ENCODE data around the gene GIPC1. TPM values are rescaled to one million over a fixed set of nuclear protein-coding genes. Genes with fewer than 3 reads are reported as not detected.

The GIPC1 gene
- total RNA-seq, 2 experiments from 2014 or later, result 17.3 to 19.6 TPM

DNA sequence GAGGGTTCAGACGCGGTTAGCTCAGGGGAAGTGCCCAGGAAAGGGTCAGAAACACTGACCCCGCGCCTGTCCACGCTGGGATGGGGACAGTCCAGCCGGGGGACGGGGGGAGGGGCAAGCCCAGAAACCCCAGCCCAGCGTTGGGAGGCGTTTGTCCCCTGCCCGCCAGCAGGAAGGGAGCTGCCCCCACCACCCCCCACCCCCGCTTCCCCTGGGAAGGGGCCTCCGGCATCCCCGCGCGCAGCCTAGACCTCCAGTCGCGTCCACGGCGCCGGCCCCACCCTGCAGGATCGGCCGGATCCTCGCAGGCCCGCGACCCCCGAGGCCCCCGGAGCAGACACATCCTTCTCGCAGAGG is 277 bp downstream of the GIPC1 start:
- peak overlapping the region; percentile 79 for H3K4me3 Mint-ChIP-seq
- intact Hi-C loops (cut with micrococcal nuclease), result no loop called here
- TF ChIP-seq, protein P1, sequence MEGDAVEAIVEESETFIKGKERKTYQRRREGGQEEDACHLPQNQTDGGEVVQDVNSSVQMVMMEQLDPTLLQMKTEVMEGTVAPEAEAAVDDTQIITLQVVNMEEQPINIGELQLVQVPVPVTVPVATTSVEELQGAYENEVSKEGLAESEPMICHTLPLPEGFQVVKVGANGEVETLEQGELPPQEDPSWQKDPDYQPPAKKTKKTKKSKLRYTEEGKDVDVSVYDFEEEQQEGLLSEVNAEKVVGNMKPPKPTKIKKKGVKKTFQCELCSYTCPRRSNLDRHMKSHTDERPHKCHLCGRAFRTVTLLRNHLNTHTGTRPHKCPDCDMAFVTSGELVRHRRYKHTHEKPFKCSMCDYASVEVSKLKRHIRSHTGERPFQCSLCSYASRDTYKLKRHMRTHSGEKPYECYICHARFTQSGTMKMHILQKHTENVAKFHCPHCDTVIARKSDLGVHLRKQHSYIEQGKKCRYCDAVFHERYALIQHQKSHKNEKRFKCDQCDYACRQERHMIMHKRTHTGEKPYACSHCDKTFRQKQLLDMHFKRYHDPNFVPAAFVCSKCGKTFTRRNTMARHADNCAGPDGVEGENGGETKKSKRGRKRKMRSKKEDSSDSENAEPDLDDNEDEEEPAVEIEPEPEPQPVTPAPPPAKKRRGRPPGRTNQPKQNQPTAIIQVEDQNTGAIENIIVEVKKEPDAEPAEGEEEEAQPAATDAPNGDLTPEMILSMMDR (IDR thresholded peaks at IDR 0.05), result no peak
- peaks cover 3% of the 10 kb centered on the region for H3K36me3 Mint-ChIP-seq (ENCODE audit: low read depth)
- CTCF ChIA-PET, result interaction anchor here (0.7 to 5.6 kb wide), 9 partner anchors 9 to 359 kb away, joined by 3 to 37 read pairs (median 6); partner anchors contain the start of gene ASF1B
- ATAC-seq (no peak), DNase-seq (no peak)
- POLR2A ChIA-PET, result interaction anchor here (0.8 to 2.6 kb wide), 4 partner anchors 17 to 84 kb away, joined by 3 to 7 read pairs (median 5); partner anchors contain the start of gene DDX39A
- H3K27ac Mint-ChIP-seq, result peak overlapping the region; percentile 49
- peaks cover 18% of the 10 kb centered on the region for H3K4me1 Mint-ChIP-seq (ENCODE audit: low read depth)
- no peaks in the 10 kb centered on the region for H3K27me3 Mint-ChIP-seq
- no peaks in the 10 kb centered on the region for H3K9me3 Mint-ChIP-seq

DNA sequence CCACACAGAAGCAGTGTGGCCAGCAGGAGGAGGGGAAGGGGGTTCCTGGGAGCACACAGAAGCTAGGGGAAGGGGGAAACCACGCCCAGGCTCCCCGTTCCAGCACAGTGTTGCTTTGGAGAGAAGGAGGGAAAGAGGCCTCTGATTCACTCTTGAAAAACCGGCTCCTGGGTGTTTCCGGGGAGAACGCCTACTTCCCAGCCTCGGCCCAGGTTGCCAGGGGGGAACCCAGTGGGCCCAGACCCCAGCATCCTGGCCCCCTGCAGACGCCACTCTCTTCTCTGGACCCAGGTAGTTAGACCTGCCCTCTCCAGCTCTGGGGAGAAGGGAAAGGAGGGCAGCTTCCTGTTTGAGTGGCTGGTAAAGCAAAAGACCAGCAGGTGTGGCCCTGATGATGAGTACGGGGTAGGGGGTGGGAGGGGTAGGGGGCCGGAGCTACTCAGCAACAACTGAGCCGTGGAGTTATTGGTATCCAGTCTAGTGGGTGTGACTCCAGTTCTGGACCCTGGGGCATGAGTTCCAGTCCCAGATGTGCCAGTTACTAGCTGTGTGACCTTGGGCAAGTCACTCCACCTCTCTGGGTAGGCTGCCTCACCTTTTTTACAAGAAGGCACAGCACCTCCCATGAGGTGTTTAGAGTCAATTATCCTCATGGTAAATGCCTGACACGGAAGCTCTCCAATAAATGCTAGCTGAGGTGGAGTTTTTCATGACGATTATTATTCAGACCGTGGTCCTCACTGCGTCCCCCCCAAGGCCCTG is 836 bp downstream of the GIPC1 start:
- DNase-seq (no peak), ATAC-seq (peak; percentile 9)
- Mint-ChIP-seq H3K27ac (peak overlapping the region; percentile 49), H3K9me3 (no peaks in the 10 kb centered on the region), H3K36me3 (ENCODE audit: low read depth) (peaks cover 3% of the 10 kb centered on the region), H3K27me3 (no peaks in the 10 kb centered on the region), H3K4me1 (ENCODE audit: low read depth) (peaks cover 18% of the 10 kb centered on the region), H3K4me3 (peak overlapping the region; percentile 79)
- TF ChIP-seq, protein P1 (IDR thresholded peaks at IDR 0.05), result no peak
- ChIA-PET CTCF (interaction anchor here (0.7 to 5.6 kb wide), 9 partner anchors 10 to 359 kb away, joined by 3 to 37 read pairs (median 6); partner anchors contain the start of gene ASF1B), POLR2A (interaction anchor here (0.8 to 2.6 kb wide), 4 partner anchors 18 to 84 kb away, joined by 3 to 7 read pairs (median 5); partner anchors contain the start of gene DDX39A)
- intact Hi-C loops (cut with micrococcal nuclease), result no loop called here

DNA sequence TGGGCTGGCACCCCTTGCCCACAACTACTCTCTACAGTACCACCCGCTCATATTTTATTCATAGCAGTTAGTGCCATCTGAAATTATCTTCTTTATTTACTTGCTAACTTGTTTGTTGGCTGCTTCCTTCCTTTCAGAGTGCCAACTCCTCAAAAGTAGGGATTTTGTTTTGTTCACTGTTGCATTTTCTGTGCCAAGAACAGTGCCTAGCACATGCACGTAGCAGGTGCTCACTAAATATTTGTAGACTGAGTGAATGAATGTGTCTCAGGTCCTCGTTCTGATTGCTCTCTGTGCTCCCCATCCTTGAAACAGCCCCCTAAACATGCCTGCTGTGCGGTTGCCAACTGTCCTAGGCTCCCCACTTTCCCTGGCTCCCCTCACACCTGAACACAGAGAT is 1.5 kb downstream of the GIPC1 start:
- intact Hi-C loops (cut with micrococcal nuclease), result no loop called here
- Mint-ChIP-seq H3K36me3 (ENCODE audit: low read depth) (peaks cover 3% of the 10 kb centered on the region), H3K27me3 (no peaks in the 10 kb centered on the region), H3K27ac (peak overlapping the region; percentile 25), H3K9me3 (no peaks in the 10 kb centered on the region), H3K4me3 (peak overlapping the region; percentile 79), H3K4me1 (ENCODE audit: low read depth) (peaks cover 18% of the 10 kb centered on the region)
- CTCF ChIA-PET, result interaction anchor here (2.1 to 5.6 kb wide), 4 partner anchors 14 to 57 kb away, joined by 6 to 37 read pairs (median 14); no protein-coding TSS in a partner anchor
- TF ChIP-seq, protein P1 (IDR thresholded peaks at IDR 0.05), result no peak
- ATAC-seq, result no peak
- DNase-seq, result no peak
- POLR2A ChIA-PET, result interaction anchor here (2.6 kb wide), 1 partner anchor 19 kb away, joined by 5 read pairs; no protein-coding TSS in a partner anchor

DNA sequence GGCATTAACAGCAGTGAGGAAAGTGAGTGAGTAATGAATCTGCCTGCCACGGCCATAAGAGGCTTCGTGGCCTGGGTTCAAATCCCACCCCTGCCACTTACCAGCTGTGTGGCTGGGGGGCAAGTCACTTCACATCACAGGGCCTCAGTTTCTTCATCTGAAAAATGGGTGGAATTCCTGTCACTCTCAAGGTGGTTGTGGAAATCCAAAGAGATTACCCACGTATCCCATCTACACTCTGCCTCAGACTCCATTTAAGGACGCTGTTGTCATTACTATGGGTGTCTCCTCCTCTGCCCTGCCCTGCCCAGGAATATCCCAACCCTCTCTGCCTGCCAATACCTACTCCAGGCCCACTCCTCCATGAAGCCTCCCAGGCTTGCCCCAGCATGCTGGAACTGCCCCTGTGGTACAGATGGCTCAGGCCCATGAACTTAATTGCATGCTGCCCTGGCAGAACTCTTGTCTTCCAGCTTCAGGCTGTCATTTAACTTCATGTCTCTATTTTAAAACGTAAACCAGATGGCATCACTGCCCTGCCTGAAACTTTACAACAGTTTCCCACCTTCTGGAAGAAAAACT is 3.1 kb downstream of the GIPC1 start:
- Mint-ChIP-seq H3K36me3 (ENCODE audit: low read depth) (peaks cover 3% of the 10 kb centered on the region), H3K27ac (no peak overlapping the region), H3K4me3 (no peak overlapping the region), H3K9me3 (no peaks in the 10 kb centered on the region), H3K4me1 (ENCODE audit: low read depth) (peaks cover 18% of the 10 kb centered on the region), H3K27me3 (no peaks in the 10 kb centered on the region)
- intact Hi-C loops (cut with micrococcal nuclease), result no loop called here
- ATAC-seq (no peak), DNase-seq (no peak)
- ChIA-PET POLR2A (interaction anchor here (1.1 kb wide), 1 partner anchor 10 kb away, joined by 3 read pairs; no protein-coding TSS in a partner anchor), CTCF (interaction anchor here (1.0 to 2.9 kb wide), 4 partner anchors 13 to 64 kb away, joined by 3 to 20 read pairs (median 4); no protein-coding TSS in a partner anchor)
- TF ChIP-seq, protein P1 (IDR thresholded peaks at IDR 0.05), result no peak

Measured in activated CD8-positive, alpha-beta T cell treated with anti-CD3 and anti-CD28 coated beads for 36 hours (primary cell).